Smooth muscle cell (in vitro differentiated cells): ENCODE measurements around the gene RNLS. TPM values are rescaled to one million over a fixed set of nuclear protein-coding genes. Genes with fewer than 3 reads are reported as not detected.

Experiments used
- DNase-seq: peaks from one replicate; lab custom pipeline; 2025; ENCODE audit not compliant: unreplicated experiment; lab: John Stamatoyannopoulos, UW
- H2AFZ ChIP-seq: fragments of 200-600 bp; sonication (generic); 2 replicates; pipeline ENCODE4 v1.6.0; 2016; ENCODE audit warnings: antibody characterized with exemption, low read depth, mild to moderate bottlenecking
- H3F3A ChIP-seq: fragments of 200-600 bp; sonication (generic); 2 replicates; pipeline ENCODE4 v1.6.0; 2017; ENCODE audit warnings: antibody characterized with exemption, low read depth
- H3K27ac ChIP-seq: fragments of 200-600 bp; sonication (generic); 2 replicates; pipeline ENCODE4 v1.5.1; 2016; ENCODE audit warnings: low read depth, mild to moderate bottlenecking
- H3K27me3 ChIP-seq: fragments of 200-600 bp; sonication (generic); 2 replicates; pipeline ENCODE4 v1.6.1; 2016; ENCODE audit warnings: low read depth, mild to moderate bottlenecking
- H3K36me3 ChIP-seq: fragments of 200-600 bp; sonication (generic); 2 replicates; pipeline ENCODE4 v1.5.1; 2016; ENCODE audit warnings: low read depth
- H3K4me1 ChIP-seq: fragments of 200-600 bp; sonication (generic); 2 replicates; pipeline ENCODE4 v1.5.1; 2016; ENCODE audit warnings: low read depth
- H3K4me2 ChIP-seq: fragments of 200-600 bp; sonication (generic); 2 replicates; pipeline ENCODE4 v1.6.0; 2016; ENCODE audit warnings: mild to moderate bottlenecking
- H3K4me3 ChIP-seq: fragments of 200-600 bp; sonication (generic); 2 replicates; pipeline ENCODE4 v1.5.1; 2016; ENCODE audit warnings: mild to moderate bottlenecking
- H3K79me2 ChIP-seq: fragments of 200-600 bp; sonication (generic); 2 replicates; pipeline ENCODE4 v1.6.0; 2016; ENCODE audit warnings: low read depth, mild to moderate bottlenecking
- H3K9ac ChIP-seq: fragments of 200-600 bp; sonication (generic); 2 replicates; pipeline ENCODE4 v1.6.0; 2016; ENCODE audit warnings: low read depth
- H3K9me3 ChIP-seq: fragments of 200-600 bp; sonication (generic); replicated peaks from 2 replicates; pipeline ENCODE4 v1.5.1; 2016; ENCODE audit warnings: low read depth
- H4K20me1 ChIP-seq: fragments of 200-600 bp; sonication (generic); 2 replicates; pipeline ENCODE4 v1.6.0; 2016; ENCODE audit warnings: low read depth
- CTCF ChIP-seq: fragments of 200-600 bp; sonication (generic); IDR thresholded peaks from 2 replicates; pipeline ENCODE4 v1.5.1; 2017; ENCODE audit warnings: borderline replicate concordance, mild to moderate bottlenecking, antibody characterized with exemption; ENCODE audit not compliant: insufficient read depth, poor library complexity, severe bottlenecking
- WGBS: methylation state at CpG from one replicate; pipeline ENCODE4 v1.1.7; 2016; ENCODE audit warnings: low lambda C conversion rate; 5-methylcytosine and 5-hydroxymethylcytosine counted together
- polyA plus RNA-seq: library from polyadenylated mRNA; unstranded; fragments of >200 nt; fragmentation: Nextera tagmentation; extraction: Ambion mirVana; gene quantifications from 2 replicates; pipeline ENCODE4 v1.2.1, GENCODE V29; 2016
- total RNA-seq: library from RNA; depleted of rRNA; stranded (reverse); fragments of >200 nt; gene quantifications from 2 replicates; pipeline ENCODE4 v1.2.3, GENCODE V29; 2014

The RNLS gene
- total and polyA plus RNA-seq, 2 experiments from 2014 or later = 4.8 to 11.2 TPM

- H2AFZ ChIP-seq = no peak overlapping the region
- H3K27me3 ChIP-seq = peaks cover 45% of the 10 kb centered on the region
- H3K79me2 ChIP-seq = no peaks in the 10 kb centered on the region
- 54% methylated on average over 1 of the region's 1 CpG for WGBS
- H3K4me3 ChIP-seq = no peak overlapping the region
- no peaks in the 10 kb centered on the region for H4K20me1 ChIP-seq
- H3K9me3 ChIP-seq = no peaks in the 10 kb centered on the region
- H3K4me2 ChIP-seq = no peak overlapping the region
- H3K4me1 ChIP-seq = no peaks in the 10 kb centered on the region
- no peak overlapping the region for H3K9ac ChIP-seq
- no peaks in the 10 kb centered on the region for H3K36me3 ChIP-seq
- no peak overlapping the region for H3K27ac ChIP-seq
- H3F3A ChIP-seq = no peaks in the 10 kb centered on the region
- TF ChIP-seq CTCF = no peak
- DNase-seq = no peak
Observed at GRCh38 chr10:88472540-88472939, 110.6 kb downstream of the RNLS start.

GRCh38 chr10:88471899-88472298, 111.2 kb downstream of the RNLS start:
- WGBS = 53% methylated on average over 1 of the region's 1 CpG
- TF ChIP-seq CTCF = no peak

GRCh38 chr10:88467835-88468485, 115.2 kb downstream of the RNLS start:
- no peak for TF ChIP-seq CTCF
- no peaks in the 10 kb centered on the region for H4K20me1 ChIP-seq
- WGBS = 58% methylated on average over 4 of the region's 4 CpGs
- H3K4me1 ChIP-seq = no peaks in the 10 kb centered on the region
- H3K9ac ChIP-seq = no peak overlapping the region
- H3K9me3 ChIP-seq = no peaks in the 10 kb centered on the region
- H3K4me2 ChIP-seq = no peak overlapping the region
- no peaks in the 10 kb centered on the region for H3F3A ChIP-seq
- no peak overlapping the region for H2AFZ ChIP-seq
- H3K27ac ChIP-seq = no peak overlapping the region
- no peak for DNase-seq
- H3K79me2 ChIP-seq = no peaks in the 10 kb centered on the region
- H3K4me3 ChIP-seq = no peak overlapping the region
- peaks cover 32% of the 10 kb centered on the region for H3K27me3 ChIP-seq
- no peaks in the 10 kb centered on the region for H3K36me3 ChIP-seq

More at GRCh38 chr10:88471899-88472298, 111.2 kb downstream of the RNLS start:
- Histone ChIP-seq H4K20me1 (no peaks in the 10 kb centered on the region), H3K9ac (no peak overlapping the region), H2AFZ (no peak overlapping the region), H3K36me3 (no peaks in the 10 kb centered on the region), H3K4me3 (no peak overlapping the region), H3K9me3 (no peaks in the 10 kb centered on the region), H3K79me2 (no peaks in the 10 kb centered on the region), H3K27ac (no peak overlapping the region), H3F3A (no peaks in the 10 kb centered on the region), H3K4me1 (no peaks in the 10 kb centered on the region), H3K4me2 (no peak overlapping the region), H3K27me3 (peaks cover 51% of the 10 kb centered on the region)
- no peak for DNase-seq

- Histone ChIP-seq H3K79me2 (no peaks in the 10 kb centered on the region), H3K4me3 (no peak overlapping the region), H3F3A (no peaks in the 10 kb centered on the region), H4K20me1 (no peaks in the 10 kb centered on the region), H3K9me3 (no peaks in the 10 kb centered on the region), H3K9ac (no peak overlapping the region), H3K27ac (no peak overlapping the region), H2AFZ (no peak overlapping the region), H3K4me1 (no peaks in the 10 kb centered on the region), H3K27me3 (peaks cover 40% of the 10 kb centered on the region), H3K36me3 (no peaks in the 10 kb centered on the region), H3K4me2 (no peak overlapping the region)
- 82% methylated on average over 3 of the region's 3 CpGs for WGBS
- no peak for TF ChIP-seq CTCF
- DNase-seq = no peak
Observed at GRCh38 chr10:88466786-88467185, 116.3 kb downstream of the RNLS start.
